ENCODE measurements around the gene ATMIN. TPM values are rescaled to one million over a fixed set of nuclear protein-coding genes. Genes with fewer than 3 reads are reported as not detected.

ATMIN gene
- total and polyA plus RNA-seq, 5 donors from 2014 or later: 25.9 to 42.9 (median 32.1) TPM

GRCh38 chr16:81000873-81001272 is 34.8 kb upstream of the ATMIN start:
- no peak overlapping the region for H3K27ac ChIP-seq (ENCODE audit: insufficient read depth, low read length, poor library complexity, severe bottlenecking)
- no peaks in the 10 kb centered on the region for H3K9me3 Mint-ChIP-seq
- peak overlapping the region in 2 of 3 donors; percentile 20 to 38 for H3K27ac Mint-ChIP-seq

GRCh38 chr16:81001330-81001729 is 34.3 kb upstream of the ATMIN start:
- no peaks in the 10 kb centered on the region for H3K36me3 ChIP-seq (ENCODE audit: control insufficient read depth, insufficient read depth, low read length)
- H3K4me3 Mint-ChIP-seq: no peak overlapping the region
- DNase-seq (no peak), ATAC-seq (ENCODE audit: low read depth in 2 of 2) (no peak)
- H3K27ac ChIP-seq (ENCODE audit: insufficient read depth, low read length, poor library complexity, severe bottlenecking): no peak overlapping the region
- no peaks in the 10 kb centered on the region for H3K9me3 ChIP-seq (ENCODE audit: control insufficient read depth in 2 of 2, low read length in 2 of 2)
- H3K27ac Mint-ChIP-seq: peak overlapping the region; percentile 52 to 91 (median 63)
- no peak overlapping the region for H3K4me3 ChIP-seq (ENCODE audit: low read depth, low read length)
- H3K36me3 Mint-ChIP-seq: peaks cover 5% of the 10 kb centered on the region
- H3K4me1 Mint-ChIP-seq: peaks cover 44 to 85% (median 61%) of the 10 kb centered on the region in 4 donors
- no peaks in the 10 kb centered on the region for H3K27me3 Mint-ChIP-seq
- H3K27me3 ChIP-seq (ENCODE audit: control insufficient read depth, insufficient read depth, low read length): no peaks in the 10 kb centered on the region
- H3K4me1 ChIP-seq (ENCODE audit: control insufficient read depth, insufficient read depth, low read length, poor library complexity, severe bottlenecking): peaks cover 42% of the 10 kb centered on the region
- H3K9me3 Mint-ChIP-seq: no peaks in the 10 kb centered on the region

More at GRCh38 chr16:81000873-81001272, 34.8 kb upstream of the ATMIN start:
- no peaks in the 10 kb centered on the region for H3K27me3 Mint-ChIP-seq
- DNase-seq (no peak), ATAC-seq (ENCODE audit: low read depth in 2 of 2) (no peak)
- peak overlapping the region in 1 of 4 donors; percentile 66 for H3K4me3 Mint-ChIP-seq
- H3K4me1 Mint-ChIP-seq: peaks cover 44 to 85% (median 61%) of the 10 kb centered on the region in 4 donors
- no peaks in the 10 kb centered on the region for H3K36me3 ChIP-seq (ENCODE audit: control insufficient read depth, insufficient read depth, low read length)
- peaks cover 5% of the 10 kb centered on the region for H3K36me3 Mint-ChIP-seq
- peaks cover 39% of the 10 kb centered on the region for H3K4me1 ChIP-seq (ENCODE audit: control insufficient read depth, insufficient read depth, low read length, poor library complexity, severe bottlenecking)
- no peak overlapping the region for H3K4me3 ChIP-seq (ENCODE audit: low read depth, low read length)
- H3K27me3 ChIP-seq (ENCODE audit: control insufficient read depth, insufficient read depth, low read length): no peaks in the 10 kb centered on the region
- no peaks in the 10 kb centered on the region for H3K9me3 ChIP-seq (ENCODE audit: control insufficient read depth in 2 of 2, low read length in 2 of 2)

- H3K9me3 Mint-ChIP-seq: no peaks in the 10 kb centered on the region
- H3K27ac Mint-ChIP-seq: peak overlapping the region; percentile 85 to 93 (median 93)
- peaks cover 5% of the 10 kb centered on the region for H3K36me3 Mint-ChIP-seq
- no peaks in the 10 kb centered on the region for H3K27me3 ChIP-seq (ENCODE audit: control insufficient read depth, insufficient read depth, low read length)
- H3K27me3 Mint-ChIP-seq: peaks cover 7% of the 10 kb centered on the region
- peak overlapping the region; percentile 98 for H3K27ac ChIP-seq (ENCODE audit: insufficient read depth, low read length, poor library complexity, severe bottlenecking)
- DNase-seq: no peak
- no peak for ATAC-seq (ENCODE audit: low read depth in 2 of 2)
- peak overlapping the region; percentile 90 for H3K4me3 ChIP-seq (ENCODE audit: low read depth, low read length)
- peaks cover 44 to 78% (median 51%) of the 10 kb centered on the region in 4 donors for H3K4me1 Mint-ChIP-seq
- no peaks in the 10 kb centered on the region for H3K36me3 ChIP-seq (ENCODE audit: control insufficient read depth, insufficient read depth, low read length)
- H3K9me3 ChIP-seq (ENCODE audit: control insufficient read depth in 2 of 2, low read length in 2 of 2): no peaks in the 10 kb centered on the region
- peaks cover 38% of the 10 kb centered on the region for H3K4me1 ChIP-seq (ENCODE audit: control insufficient read depth, insufficient read depth, low read length, poor library complexity, severe bottlenecking)
- peak overlapping the region; percentile 58 to 99 (median 97) for H3K4me3 Mint-ChIP-seq
Measured at GRCh38 chr16:81003064-81003463, 32.6 kb upstream of the ATMIN start.

- H3K27me3 Mint-ChIP-seq: peaks cover 7% of the 10 kb centered on the region
- H3K27ac ChIP-seq (ENCODE audit: insufficient read depth, low read length, poor library complexity, severe bottlenecking): peak overlapping the region; percentile 98
- DNase-seq (peak in 2 of 3 donors; percentile 26 to 61), ATAC-seq (ENCODE audit: low read depth in 2 of 2) (no peak)
- no peaks in the 10 kb centered on the region for H3K9me3 Mint-ChIP-seq
- H3K9me3 ChIP-seq (ENCODE audit: control insufficient read depth in 2 of 2, low read length in 2 of 2): no peaks in the 10 kb centered on the region
- peak overlapping the region; percentile 95 to 99 (median 97) for H3K4me3 Mint-ChIP-seq
- peaks cover 5% of the 10 kb centered on the region for H3K36me3 Mint-ChIP-seq
- no peaks in the 10 kb centered on the region for H3K27me3 ChIP-seq (ENCODE audit: control insufficient read depth, insufficient read depth, low read length)
- H3K36me3 ChIP-seq (ENCODE audit: control insufficient read depth, insufficient read depth, low read length): no peaks in the 10 kb centered on the region
- H3K4me3 ChIP-seq (ENCODE audit: low read depth, low read length): peak overlapping the region; percentile 90
- H3K27ac Mint-ChIP-seq: peak overlapping the region; percentile 85 to 93 (median 93)
- H3K4me1 ChIP-seq (ENCODE audit: control insufficient read depth, insufficient read depth, low read length, poor library complexity, severe bottlenecking): peaks cover 37% of the 10 kb centered on the region
- H3K4me1 Mint-ChIP-seq: peaks cover 36 to 77% (median 47%) of the 10 kb centered on the region in 4 donors
Measured at GRCh38 chr16:81003610-81004460, 31.8 kb upstream of the ATMIN start.

GRCh38 chr16:81004646-81005353 is 30.8 kb upstream of the ATMIN start:
- peaks cover 37% of the 10 kb centered on the region for H3K4me1 ChIP-seq (ENCODE audit: control insufficient read depth, insufficient read depth, low read length, poor library complexity, severe bottlenecking)
- H3K9me3 ChIP-seq (ENCODE audit: control insufficient read depth in 2 of 2, low read length in 2 of 2): no peaks in the 10 kb centered on the region
- DNase-seq (peak; percentile 26 to 82 (median 76)), ATAC-seq (ENCODE audit: low read depth in 2 of 2) (no peak)
- H3K4me3 ChIP-seq (ENCODE audit: low read depth, low read length): peak overlapping the region; percentile 90
- Mint-ChIP-seq H3K9me3 (no peaks in the 10 kb centered on the region), H3K27ac (peak overlapping the region; percentile 65 to 93 (median 93)), H3K36me3 (no peaks in the 10 kb centered on the region), H3K4me3 (peak overlapping the region; percentile 95 to 99 (median 97)), H3K4me1 (peaks cover 27 to 70% (median 38%) of the 10 kb centered on the region in 4 donors), H3K27me3 (peaks cover 7% of the 10 kb centered on the region)
- peak overlapping the region; percentile 98 for H3K27ac ChIP-seq (ENCODE audit: insufficient read depth, low read length, poor library complexity, severe bottlenecking)
- H3K36me3 ChIP-seq (ENCODE audit: control insufficient read depth, insufficient read depth, low read length): no peaks in the 10 kb centered on the region
- H3K27me3 ChIP-seq (ENCODE audit: control insufficient read depth, insufficient read depth, low read length): no peaks in the 10 kb centered on the region

GRCh38 chr16:81005610-81006161 is 30.0 kb upstream of the ATMIN start:
- H3K9me3 Mint-ChIP-seq: no peaks in the 10 kb centered on the region
- H3K4me3 Mint-ChIP-seq: peak overlapping the region; percentile 95 to 99 (median 97)
- peak overlapping the region; percentile 90 to 100 (median 97) for H3K27ac Mint-ChIP-seq
- Histone ChIP-seq H3K9me3 (ENCODE audit: control insufficient read depth in 2 of 2, low read length in 2 of 2) (no peaks in the 10 kb centered on the region), H3K27me3 (ENCODE audit: control insufficient read depth, insufficient read depth, low read length) (no peaks in the 10 kb centered on the region), H3K27ac (ENCODE audit: insufficient read depth, low read length, poor library complexity, severe bottlenecking) (peak overlapping the region; percentile 98), H3K4me3 (ENCODE audit: low read depth, low read length) (peak overlapping the region; percentile 93), H3K4me1 (ENCODE audit: control insufficient read depth, insufficient read depth, low read length, poor library complexity, severe bottlenecking) (peaks cover 37% of the 10 kb centered on the region), H3K36me3 (ENCODE audit: control insufficient read depth, insufficient read depth, low read length) (no peaks in the 10 kb centered on the region)
- no peaks in the 10 kb centered on the region for H3K36me3 Mint-ChIP-seq
- no peak for ATAC-seq (ENCODE audit: low read depth in 2 of 2)
- peaks cover 22 to 64% (median 32%) of the 10 kb centered on the region in 4 donors for H3K4me1 Mint-ChIP-seq
- H3K27me3 Mint-ChIP-seq: peaks cover 7% of the 10 kb centered on the region
- peak in 1 of 3 donors; percentile 14 for DNase-seq

- Mint-ChIP-seq H3K27ac (peak overlapping the region; percentile 97 to 100 (median 99)), H3K4me3 (peak overlapping the region; percentile 95 to 99 (median 97)), H3K9me3 (no peaks in the 10 kb centered on the region), H3K36me3 (peaks cover 3% of the 10 kb centered on the region), H3K27me3 (peaks cover 7% of the 10 kb centered on the region), H3K4me1 (peaks cover 21 to 60% (median 32%) of the 10 kb centered on the region in 4 donors)
- Histone ChIP-seq H3K27me3 (ENCODE audit: control insufficient read depth, insufficient read depth, low read length) (no peaks in the 10 kb centered on the region), H3K4me1 (ENCODE audit: control insufficient read depth, insufficient read depth, low read length, poor library complexity, severe bottlenecking) (peaks cover 37% of the 10 kb centered on the region), H3K36me3 (ENCODE audit: control insufficient read depth, insufficient read depth, low read length) (no peaks in the 10 kb centered on the region), H3K27ac (ENCODE audit: insufficient read depth, low read length, poor library complexity, severe bottlenecking) (peak overlapping the region; percentile 98), H3K4me3 (ENCODE audit: low read depth, low read length) (peak overlapping the region; percentile 93), H3K9me3 (ENCODE audit: control insufficient read depth in 2 of 2, low read length in 2 of 2) (no peaks in the 10 kb centered on the region)
- DNase-seq: peak in 2 of 3 donors; percentile 66 to 75
- peak; percentile 8 to 17 for ATAC-seq (ENCODE audit: low read depth in 2 of 2)
Measured at GRCh38 chr16:81006211-81006812, 29.3 kb upstream of the ATMIN start.
